ENCODE results near the gene CFAP251. TPM values are rescaled to one million over a fixed set of nuclear protein-coding genes. Genes with fewer than 3 reads are reported as not detected.

CFAP251 gene
- total and polyA plus RNA-seq, 2 experiments from 2014 or later: 3.0 to 3.7 TPM

- Histone ChIP-seq H3K4me1 (ENCODE audit: insufficient read depth) (peaks cover 29% of the 10 kb centered on the region), H3K79me2 (peaks cover 67% of the 10 kb centered on the region), H3K27ac (peak overlapping the region; percentile 89), H3K9me3 (ENCODE audit: low read depth) (no peaks in the 10 kb centered on the region), H3K36me3 (replicated peaks; ENCODE audit: insufficient read depth, low read depth) (no peaks in the 10 kb centered on the region), H3K4me3 (no peak overlapping the region), H3K9me2 (replicated peaks; ENCODE audit: insufficient read depth) (no peaks in the 10 kb centered on the region), H2AFZ (no peak overlapping the region), H3K4me2 (peak overlapping the region; percentile 48), H4K20me1 (ENCODE audit: insufficient read depth, poor library complexity, severe bottlenecking) (peaks cover 13% of the 10 kb centered on the region), H3K27me3 (no peaks in the 10 kb centered on the region)
- peak; percentile 76 for DNase-seq (ENCODE audit: low spot score)
- 32% methylated on average over 1 of the region's 1 CpG for WGBS (ENCODE audit: low lambda C conversion rate, missing lambda C conversion rate)
- TF ChIP-seq CTCF (IDR thresholded peaks at IDR 0.05; ENCODE audit: poor library complexity): no peak
Observed at GRCh38 chr12:121893961-121894460, 24.4 kb upstream of the CFAP251 start.

- H3K79me2 ChIP-seq: peaks cover 62% of the 10 kb centered on the region
- H3K36me3 ChIP-seq (replicated peaks; ENCODE audit: insufficient read depth, low read depth): no peaks in the 10 kb centered on the region
Observed at GRCh38 chr12:121894633-121895032, 23.8 kb upstream of the CFAP251 start.

GRCh38 chr12:121898287-121898686 lies 20.1 kb upstream of the CFAP251 start:
- Histone ChIP-seq H3K9me3 (ENCODE audit: low read depth) (no peaks in the 10 kb centered on the region), H2AFZ (no peak overlapping the region), H3K4me2 (no peak overlapping the region), H3K79me2 (peaks cover 32% of the 10 kb centered on the region), H4K20me1 (ENCODE audit: insufficient read depth, poor library complexity, severe bottlenecking) (peaks cover 8% of the 10 kb centered on the region), H3K36me3 (replicated peaks; ENCODE audit: insufficient read depth, low read depth) (no peaks in the 10 kb centered on the region), H3K4me1 (ENCODE audit: insufficient read depth) (peaks cover 13% of the 10 kb centered on the region), H3K4me3 (no peak overlapping the region), H3K27ac (no peak overlapping the region), H3K27me3 (no peaks in the 10 kb centered on the region), H3K9me2 (replicated peaks; ENCODE audit: insufficient read depth) (no peaks in the 10 kb centered on the region)
- no peak for TF ChIP-seq EZH2 (IDR thresholded peaks at IDR 0.05; ENCODE audit: borderline replicate concordance)
- TF ChIP-seq EZH2phosphoT487 (IDR thresholded peaks at IDR 0.05; ENCODE audit: low read depth, severe bottlenecking, unreplicated experiment): no peak
- no peak for TF ChIP-seq CTCF (IDR thresholded peaks at IDR 0.05; ENCODE audit: poor library complexity)
- 67% methylated on average over 5 of the region's 5 CpGs for WGBS (ENCODE audit: low lambda C conversion rate, missing lambda C conversion rate)
- DNase-seq (ENCODE audit: low spot score): no peak

More at GRCh38 chr12:121894633-121895032, 23.8 kb upstream of the CFAP251 start:
- DNase-seq (ENCODE audit: low spot score): peak; percentile 62
- Histone ChIP-seq H3K4me2 (peak overlapping the region; percentile 48), H2AFZ (no peak overlapping the region), H3K4me3 (no peak overlapping the region), H3K9me3 (ENCODE audit: low read depth) (no peaks in the 10 kb centered on the region), H3K4me1 (ENCODE audit: insufficient read depth) (peaks cover 25% of the 10 kb centered on the region), H3K27me3 (no peaks in the 10 kb centered on the region), H4K20me1 (ENCODE audit: insufficient read depth, poor library complexity, severe bottlenecking) (peaks cover 13% of the 10 kb centered on the region), H3K9me2 (replicated peaks; ENCODE audit: insufficient read depth) (no peaks in the 10 kb centered on the region), H3K27ac (peak overlapping the region; percentile 89)
- 77% methylated on average over 7 of the region's 7 CpGs for WGBS (ENCODE audit: low lambda C conversion rate, missing lambda C conversion rate)
- TF ChIP-seq EZH2phosphoT487 (IDR thresholded peaks at IDR 0.05; ENCODE audit: low read depth, severe bottlenecking, unreplicated experiment) (no peak), CTCF (IDR thresholded peaks at IDR 0.05; ENCODE audit: poor library complexity) (peak; percentile 33), EZH2 (IDR thresholded peaks at IDR 0.05; ENCODE audit: borderline replicate concordance) (no peak)

GRCh38 chr12:121899590-121899989 lies 18.8 kb upstream of the CFAP251 start:
- no peaks in the 10 kb centered on the region for H3K27me3 ChIP-seq
- no peaks in the 10 kb centered on the region for H3K9me2 ChIP-seq (replicated peaks; ENCODE audit: insufficient read depth)
- no peak overlapping the region for H3K27ac ChIP-seq
- no peak for DNase-seq (ENCODE audit: low spot score)
- no peak overlapping the region for H2AFZ ChIP-seq
- H3K4me2 ChIP-seq: no peak overlapping the region
- H3K4me1 ChIP-seq (ENCODE audit: insufficient read depth): no peaks in the 10 kb centered on the region
- TF ChIP-seq CTCF (IDR thresholded peaks at IDR 0.05; ENCODE audit: poor library complexity) (no peak), EZH2 (IDR thresholded peaks at IDR 0.05; ENCODE audit: borderline replicate concordance) (no peak), EZH2phosphoT487 (IDR thresholded peaks at IDR 0.05; ENCODE audit: low read depth, severe bottlenecking, unreplicated experiment) (no peak)
- H4K20me1 ChIP-seq (ENCODE audit: insufficient read depth, poor library complexity, severe bottlenecking): no peaks in the 10 kb centered on the region
- no peaks in the 10 kb centered on the region for H3K36me3 ChIP-seq (replicated peaks; ENCODE audit: insufficient read depth, low read depth)
- H3K79me2 ChIP-seq: peaks cover 22% of the 10 kb centered on the region
- WGBS (ENCODE audit: low lambda C conversion rate, missing lambda C conversion rate): 97% methylated on average over 14 of the region's 14 CpGs
- no peaks in the 10 kb centered on the region for H3K9me3 ChIP-seq (ENCODE audit: low read depth)
- no peak overlapping the region for H3K4me3 ChIP-seq
